ENCODE measurements around the gene ABCA3.

DNA sequence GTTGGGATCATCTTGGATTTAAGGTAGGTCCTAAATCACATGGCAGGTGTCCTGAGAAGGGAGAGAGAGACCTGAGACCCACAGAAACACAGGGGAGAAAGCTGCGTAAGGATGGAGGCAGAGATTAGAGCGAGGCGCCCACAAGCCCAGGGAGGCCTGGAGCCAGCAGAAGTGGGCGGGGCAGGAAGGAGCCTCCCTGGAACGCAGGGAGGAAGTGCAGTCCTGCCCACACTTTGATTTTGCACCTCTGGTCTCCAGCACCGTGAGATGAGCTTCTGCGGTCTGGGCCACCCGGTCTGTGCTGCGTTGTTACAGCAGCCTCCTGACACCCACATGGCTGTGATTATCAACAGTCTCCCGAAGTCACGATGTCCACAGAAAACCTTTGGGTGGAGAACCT, 97.9 kb downstream of the ABCA3 start:
- TF ChIP-seq, protein P1, sequence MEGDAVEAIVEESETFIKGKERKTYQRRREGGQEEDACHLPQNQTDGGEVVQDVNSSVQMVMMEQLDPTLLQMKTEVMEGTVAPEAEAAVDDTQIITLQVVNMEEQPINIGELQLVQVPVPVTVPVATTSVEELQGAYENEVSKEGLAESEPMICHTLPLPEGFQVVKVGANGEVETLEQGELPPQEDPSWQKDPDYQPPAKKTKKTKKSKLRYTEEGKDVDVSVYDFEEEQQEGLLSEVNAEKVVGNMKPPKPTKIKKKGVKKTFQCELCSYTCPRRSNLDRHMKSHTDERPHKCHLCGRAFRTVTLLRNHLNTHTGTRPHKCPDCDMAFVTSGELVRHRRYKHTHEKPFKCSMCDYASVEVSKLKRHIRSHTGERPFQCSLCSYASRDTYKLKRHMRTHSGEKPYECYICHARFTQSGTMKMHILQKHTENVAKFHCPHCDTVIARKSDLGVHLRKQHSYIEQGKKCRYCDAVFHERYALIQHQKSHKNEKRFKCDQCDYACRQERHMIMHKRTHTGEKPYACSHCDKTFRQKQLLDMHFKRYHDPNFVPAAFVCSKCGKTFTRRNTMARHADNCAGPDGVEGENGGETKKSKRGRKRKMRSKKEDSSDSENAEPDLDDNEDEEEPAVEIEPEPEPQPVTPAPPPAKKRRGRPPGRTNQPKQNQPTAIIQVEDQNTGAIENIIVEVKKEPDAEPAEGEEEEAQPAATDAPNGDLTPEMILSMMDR (IDR thresholded peaks at IDR 0.05) = no peak
- TF ChIP-seq POLR2A (IDR thresholded peaks at IDR 0.05) = no peak
- TF ChIP-seq EP300 (IDR thresholded peaks at IDR 0.05) = no peak
